OCI-LY7 (cell line): ENCODE data around the gene EXOC4. TPM values are rescaled to one million over a fixed set of nuclear protein-coding genes. Genes with fewer than 3 reads are reported as not detected.

Source experiments
- BruUV-seq: library from RNA; stranded (reverse); fragments of 400-500 nt; replicated peaks from 2 replicates; lab custom pipeline; 2021; lab: Mats Ljungman, UMichigan
- CTCF ChIA-PET: fragments of 300-600 bp; sonication (Branson Sonifier 250); formaldehyde crosslinking; loops from one replicate; lab custom pipeline; 2022; ENCODE audit warnings: antibody characterized with exemption; ENCODE audit not compliant: unreplicated experiment; lab: Charles Lee
- POLR2A ChIA-PET: fragments of 300-600 bp; sonication (Branson Sonifier 250); formaldehyde crosslinking; loops from one replicate; lab custom pipeline; 2022; ENCODE audit warnings: antibody characterized with exemption; lab: Charles Lee
- DNase-seq: peaks from one replicate; pipeline ENCODE4 v3.0.0-alpha.2; 2015; ENCODE audit warnings: low spot score
- H2AFZ ChIP-seq: fragments of 200-600 bp; sonication (generic), shearing (Covaris generic); 2 replicates; pipeline ENCODE4 v1.6.1; 2014; ENCODE audit warnings: mild to moderate bottlenecking, antibody characterized with exemption, low read length, moderate library complexity
- H3K27ac ChIP-seq: fragments of 200-600 bp; sonication (generic); 2 replicates; pipeline ENCODE4 v1.5.1; 2014; ENCODE audit warnings: mixed run types, low read depth, mild to moderate bottlenecking, moderate library complexity, low read length, inconsistent platforms; ENCODE audit not compliant: poor library complexity, severe bottlenecking
- H3K36me3 ChIP-seq: fragments of 200-600 bp; sonication (generic); 2 replicates; pipeline ENCODE4 v1.6.1; 2014; ENCODE audit warnings: mild to moderate bottlenecking, antibody characterized with exemption, low read length, moderate library complexity, mixed read lengths; ENCODE audit not compliant: insufficient read depth
- H3K4me1 ChIP-seq: fragments of 200-600 bp; sonication (generic); 2 replicates; pipeline ENCODE4 v1.5.1; 2014; ENCODE audit warnings: mild to moderate bottlenecking, low read length; ENCODE audit not compliant: insufficient read depth, poor library complexity, severe bottlenecking
- H3K4me2 ChIP-seq: fragments of 200-600 bp; sonication (generic); 2 replicates; pipeline ENCODE4 v1.6.1; 2014; ENCODE audit warnings: mild to moderate bottlenecking, low read length
- H3K4me3 ChIP-seq: fragments of 200-600 bp; sonication (generic); 2 replicates; pipeline ENCODE4 v1.5.1; 2014; ENCODE audit warnings: mild to moderate bottlenecking, low read depth, low read length; ENCODE audit not compliant: poor library complexity, severe bottlenecking
- H3K79me2 ChIP-seq: fragments of 200-600 bp; sonication (generic); 2 replicates; pipeline ENCODE4 v1.6.1; 2016; ENCODE audit warnings: low read depth, mild to moderate bottlenecking, low read length, moderate library complexity, mixed read lengths; ENCODE audit not compliant: insufficient read depth
- H3K9me2 ChIP-seq: fragments of 200-600 bp; sonication (generic); 2 replicates; pipeline ENCODE4 v1.6.1; 2016; ENCODE audit warnings: mild to moderate bottlenecking, low read length, mixed read lengths; ENCODE audit not compliant: insufficient read depth
- H3K9me3 ChIP-seq: fragments of 200-600 bp; sonication (generic); 2 replicates; pipeline ENCODE4 v1.6.1; 2014; ENCODE audit warnings: mild to moderate bottlenecking, mixed run types, low read length, mixed read lengths
- H4K20me1 ChIP-seq: fragments of 200-600 bp; sonication (generic); 2 replicates; pipeline ENCODE4 v1.6.1; 2014; ENCODE audit warnings: mild to moderate bottlenecking, antibody characterized with exemption, low read length, moderate library complexity, mixed read lengths; ENCODE audit not compliant: insufficient read depth
- CTCF ChIP-seq: fragments of 200-600 bp; sonication (generic); conservative IDR thresholded peaks from 2 replicates; pipeline ENCODE4 v1.5.1; 2014; ENCODE audit warnings: mild to moderate bottlenecking, antibody characterized with exemption, low read length, moderate library complexity, mixed read lengths
- EZH2phosphoT487 ChIP-seq: fragments of 200-600 bp; sonication (generic); IDR thresholded peaks from 2 replicates; pipeline ENCODE4 v1.6.1; 2018; ENCODE audit warnings: low read depth, borderline replicate concordance, mild to moderate bottlenecking, mixed run types, antibody characterized with exemption, low read length, moderate library complexity, mixed read lengths
- intact Hi-C: fragments of 100-400 bp; cut with micrococcal nuclease; formaldehyde crosslinking; loops from one replicate; pipeline ENCODE4 v1.10.0; 2022; ENCODE audit not compliant: unreplicated experiment
- total RNA-seq, 2 experiments: library from RNA; depleted of rRNA in 1 of 2; stranded (reverse); fragments of >200 nt in 1 of 2; shearing (Covaris generic) in 1 of 2; gene quantifications; 2 replicates each; pipeline ENCODE4 v1.2.3, GENCODE V29; 2014 to 2022

Gene EXOC4
- total RNA-seq, 2 experiments from 2014 or later = 75.1 to 93.2 TPM

- no peaks in the 10 kb centered on the region for H3K9me3 ChIP-seq
- no TSS peak for BruUV-seq
- H3K4me2 ChIP-seq = no peak overlapping the region
- no peak overlapping the region for H2AFZ ChIP-seq
- H3K79me2 ChIP-seq = no peaks in the 10 kb centered on the region
- no peak overlapping the region for H3K4me3 ChIP-seq
- no peaks in the 10 kb centered on the region for H3K9me2 ChIP-seq
- ChIA-PET CTCF (no interaction called here), POLR2A (interaction anchor here (1.1 kb wide), 1 partner anchor 18 kb away, joined by 3 read pairs; no protein-coding TSS in a partner anchor)
- H4K20me1 ChIP-seq = no peaks in the 10 kb centered on the region; the same call in 1 of the 2 replicates
- DNase-seq = no peak
- no peak overlapping the region for H3K27ac ChIP-seq
- no peaks in the 10 kb centered on the region for H3K4me1 ChIP-seq
- no peaks in the 10 kb centered on the region for H3K36me3 ChIP-seq
- intact Hi-C loops = no loop called here
- TF ChIP-seq CTCF = no peak
- no peak for TF ChIP-seq EZH2phosphoT487
These were observed 425.4 kb downstream of the EXOC4 start for GRCh38 chr7:133678137-133678814.

GRCh38 chr7:133679977-133680376 lies 427.1 kb downstream of the EXOC4 start:
- H4K20me1 ChIP-seq = no peaks in the 10 kb centered on the region
- no peak for TF ChIP-seq EZH2phosphoT487
- TF ChIP-seq CTCF = no peak
- no peaks in the 10 kb centered on the region for H3K9me3 ChIP-seq
- no peaks in the 10 kb centered on the region for H3K79me2 ChIP-seq
- no peaks in the 10 kb centered on the region for H3K9me2 ChIP-seq
- no peaks in the 10 kb centered on the region for H3K36me3 ChIP-seq
- H3K27ac ChIP-seq = no peak overlapping the region
- CTCF ChIA-PET = no interaction called here
- H3K4me2 ChIP-seq = no peak overlapping the region
- no peak for DNase-seq
- intact Hi-C loops = no loop called here
- POLR2A ChIA-PET = no interaction called here
- H3K4me3 ChIP-seq = no peak overlapping the region
- no peak overlapping the region for H2AFZ ChIP-seq
- no peaks in the 10 kb centered on the region for H3K4me1 ChIP-seq
- BruUV-seq = no TSS peak

- Histone ChIP-seq H3K27ac (no peak overlapping the region), H4K20me1 (no peaks in the 10 kb centered on the region), H3K79me2 (no peaks in the 10 kb centered on the region), H3K36me3 (no peaks in the 10 kb centered on the region), H3K4me3 (no peak overlapping the region), H2AFZ (no peak overlapping the region), H3K9me3 (no peaks in the 10 kb centered on the region), H3K4me1 (no peaks in the 10 kb centered on the region), H3K9me2 (no peaks in the 10 kb centered on the region), H3K4me2 (no peak overlapping the region)
- no TSS peak for BruUV-seq
- no peak for DNase-seq
- ChIA-PET POLR2A (no interaction called here), CTCF (no interaction called here)
- intact Hi-C loops = no loop called here
- TF ChIP-seq CTCF = no peak
- no peak for TF ChIP-seq EZH2phosphoT487
These were observed 428.7 kb downstream of the EXOC4 start for GRCh38 chr7:133681529-133681928.
